GM21825 (cell line): ENCODE results near the gene NCS1.

ENCODE experiments used
- ATAC-seq: cut with Tn5 transposase; IDR thresholded peaks from one replicate; pipeline ENCODE4 v1.9.1; 2021; ENCODE audit warnings: mild to moderate bottlenecking, moderate library complexity; ENCODE audit not compliant: unreplicated experiment

Gene NCS1

DNA sequence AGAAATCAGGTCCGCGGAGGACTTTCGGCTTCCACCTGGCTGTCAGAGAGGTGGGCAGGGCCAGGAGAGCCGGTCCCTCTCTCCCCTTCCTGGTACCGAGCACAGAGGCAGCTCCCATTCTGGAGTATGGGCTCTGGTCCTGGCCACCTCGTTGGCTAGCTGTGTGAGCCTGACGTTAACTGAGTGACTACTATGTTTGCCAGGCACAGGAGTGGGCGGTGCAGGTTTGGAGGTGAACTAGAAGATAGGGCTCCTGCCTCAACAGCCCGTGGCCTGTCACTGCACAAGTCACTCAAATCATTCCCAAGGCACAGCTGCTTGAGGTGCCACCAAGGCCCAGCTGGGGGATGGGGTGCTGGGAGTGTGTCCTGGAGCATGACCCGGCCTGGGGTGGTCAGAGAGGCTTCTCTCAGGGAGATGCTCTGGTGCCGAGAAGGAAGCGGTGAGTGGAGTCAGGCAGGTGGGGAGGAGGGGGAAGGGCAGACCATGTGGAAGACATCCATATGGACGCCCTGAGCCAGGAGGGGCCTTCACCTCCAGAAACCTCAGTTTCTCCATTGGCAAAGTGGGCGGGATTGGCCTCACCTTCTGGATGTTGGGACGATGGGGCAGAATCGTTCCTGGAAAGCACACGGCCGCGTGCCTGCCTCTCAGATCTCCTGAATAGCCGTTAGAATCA lies 39.5 kb downstream of the NCS1 start:
- ATAC-seq = no peak

DNA sequence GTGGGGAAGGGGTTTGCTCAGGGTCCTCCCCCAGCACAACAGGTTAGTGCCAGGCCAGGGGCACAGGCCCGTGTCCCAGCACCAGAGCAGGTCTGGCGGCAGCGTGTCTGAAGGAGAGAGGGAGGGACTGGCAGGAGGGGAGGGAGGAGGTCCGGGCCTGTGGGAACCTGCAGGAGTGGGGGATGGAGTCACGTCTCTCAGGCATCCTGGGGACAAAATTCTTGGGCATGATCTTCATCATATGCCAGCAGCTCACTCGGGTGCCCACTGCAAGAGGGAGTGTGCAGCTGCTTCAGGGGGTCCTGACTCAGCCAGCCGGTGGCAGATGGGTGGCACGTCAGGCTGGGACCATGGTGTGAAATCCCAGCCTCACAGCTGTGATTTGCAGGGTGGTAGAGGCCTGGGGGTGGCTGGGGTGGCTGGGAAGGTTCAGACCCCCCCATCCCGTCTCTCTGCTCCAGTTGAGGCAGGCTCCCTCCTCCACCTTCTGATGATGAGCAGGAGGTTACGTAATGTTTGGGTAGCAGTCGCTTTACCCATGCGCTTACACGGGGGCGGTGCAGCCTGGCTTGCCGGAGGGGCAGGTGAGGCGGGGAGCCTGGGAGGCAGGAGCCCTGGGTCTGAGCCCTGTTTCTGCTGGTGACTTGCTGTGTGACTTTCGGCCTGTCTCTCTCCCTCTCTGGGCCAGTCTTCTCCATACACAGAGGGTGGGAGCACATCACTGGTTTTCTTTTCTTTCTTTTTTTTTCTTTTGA lies 40.5 kb downstream of the NCS1 start:
- ATAC-seq = no peak

DNA sequence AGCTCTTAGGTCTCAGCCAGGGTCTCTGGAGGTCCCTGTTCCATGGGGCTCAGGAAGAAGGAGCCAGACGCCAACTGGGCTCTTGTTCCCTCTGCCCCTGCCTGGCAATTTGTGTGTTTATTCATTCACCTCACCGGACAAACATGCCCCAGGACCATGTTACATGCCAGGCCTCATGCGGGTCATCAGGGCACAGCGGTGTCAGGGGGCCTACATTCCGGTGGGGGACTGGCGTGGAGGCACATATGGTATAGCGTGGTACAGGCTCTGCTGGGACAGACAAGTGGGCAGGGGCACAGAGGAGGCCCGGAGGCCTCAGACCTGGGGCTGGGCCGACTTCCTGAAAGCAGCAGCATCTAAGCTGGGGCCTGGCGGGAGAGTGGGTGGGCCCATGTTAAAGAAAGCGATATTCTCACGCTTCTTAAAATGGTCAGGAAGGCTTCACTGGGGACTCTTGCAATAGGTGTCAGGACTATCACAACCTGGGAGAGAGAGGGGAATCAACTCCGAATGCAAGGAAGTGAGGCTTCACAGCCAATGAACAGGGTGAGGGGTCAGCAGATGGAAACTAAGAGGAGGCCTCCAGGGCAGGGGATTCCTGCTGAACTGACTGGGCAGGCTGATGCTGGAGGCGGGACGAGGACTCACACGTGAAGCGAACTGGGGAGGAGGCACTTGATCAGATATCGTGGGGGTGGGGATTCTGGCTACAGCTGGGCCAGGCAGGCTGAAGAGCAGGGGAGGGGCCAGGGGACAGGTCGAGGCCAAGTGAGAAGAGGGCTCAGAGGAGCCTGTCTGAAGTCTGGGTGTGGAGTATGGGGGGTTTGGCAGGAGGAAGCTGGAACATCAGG lies 41.9 kb downstream of the NCS1 start:
- no peak for ATAC-seq

DNA sequence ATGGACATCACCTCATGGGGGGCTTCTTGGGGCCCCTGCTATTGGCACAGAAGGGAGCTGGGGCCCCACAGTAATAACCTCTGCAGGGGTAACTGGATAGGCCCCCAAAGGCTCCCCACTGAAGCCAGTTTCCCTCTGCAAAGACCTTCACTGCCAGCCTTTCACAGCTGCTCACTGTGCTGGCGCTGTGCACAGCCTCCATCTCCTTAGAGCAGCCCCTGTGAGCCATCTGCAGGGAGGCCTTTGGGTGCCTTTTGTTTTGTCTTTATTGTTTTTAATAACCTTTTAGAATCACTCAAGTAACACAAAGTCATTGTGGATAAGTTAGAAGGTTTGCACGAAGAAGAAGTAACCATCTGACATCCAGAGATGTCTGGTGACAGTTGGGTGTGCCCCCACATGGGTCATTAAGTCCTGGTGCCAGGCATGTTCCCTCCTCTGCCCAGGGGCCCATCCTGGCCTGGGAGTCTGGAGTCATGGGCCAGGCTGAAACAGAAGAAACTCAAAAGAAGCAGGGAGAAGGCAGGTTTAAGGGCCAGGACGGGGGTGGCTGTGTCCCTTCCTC lies 42.7 kb downstream of the NCS1 start:
- no peak for ATAC-seq

DNA sequence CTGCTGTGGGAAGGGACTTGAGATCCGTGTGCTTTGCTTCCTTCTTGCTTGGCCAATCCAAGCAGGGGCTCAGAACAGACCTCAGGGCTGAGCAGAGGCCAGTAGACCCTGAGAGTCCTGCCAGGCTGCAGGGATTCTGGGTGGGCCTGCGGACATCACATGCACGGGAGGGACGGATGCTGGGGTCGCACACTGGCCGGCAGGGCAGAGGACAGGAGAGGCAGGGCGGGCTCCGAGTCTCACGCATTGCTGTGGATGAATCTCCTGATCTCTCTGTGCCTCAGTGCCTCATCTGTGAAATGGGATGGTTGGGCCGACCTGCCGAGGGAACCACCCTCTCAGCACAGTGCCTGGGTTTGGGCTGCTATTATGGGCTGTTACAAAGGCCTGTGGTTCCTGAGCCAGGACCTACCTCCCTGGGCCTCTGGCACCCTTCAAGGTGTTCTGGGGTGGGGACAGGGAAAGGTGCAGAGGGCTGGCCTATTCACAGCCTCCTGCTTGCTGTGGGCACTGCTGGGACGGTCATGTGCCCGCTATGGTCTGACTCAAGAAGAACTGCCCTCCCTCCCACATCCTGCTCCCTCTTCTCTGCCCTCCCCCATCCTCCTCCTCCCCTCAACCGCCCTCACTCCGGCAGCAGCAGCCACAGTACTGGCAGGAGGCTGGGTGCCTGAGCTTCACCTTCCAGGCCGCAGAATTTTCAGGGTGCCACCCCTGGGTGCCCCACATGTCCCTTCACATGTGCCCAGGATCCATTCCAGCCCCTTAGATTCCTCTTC lies 43.3 kb downstream of the NCS1 start:
- ATAC-seq = no peak

DNA sequence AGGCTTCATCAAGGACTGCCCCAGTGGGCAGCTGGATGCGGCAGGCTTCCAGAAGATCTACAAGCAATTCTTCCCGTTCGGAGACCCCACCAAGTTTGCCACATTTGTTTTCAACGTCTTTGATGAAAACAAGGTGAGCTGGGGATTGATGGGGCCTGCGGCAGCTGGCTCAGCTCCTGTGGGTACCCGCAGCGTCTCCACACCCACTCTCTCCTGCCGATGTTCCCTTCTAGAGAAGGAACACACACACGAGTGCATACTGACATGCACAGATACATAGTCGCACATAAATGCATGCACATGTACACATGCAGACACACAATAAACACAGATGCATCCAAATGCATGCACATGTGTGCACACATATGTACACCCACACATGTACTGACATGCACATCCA lies 45.6 kb downstream of the NCS1 start:
- ATAC-seq = no peak

DNA sequence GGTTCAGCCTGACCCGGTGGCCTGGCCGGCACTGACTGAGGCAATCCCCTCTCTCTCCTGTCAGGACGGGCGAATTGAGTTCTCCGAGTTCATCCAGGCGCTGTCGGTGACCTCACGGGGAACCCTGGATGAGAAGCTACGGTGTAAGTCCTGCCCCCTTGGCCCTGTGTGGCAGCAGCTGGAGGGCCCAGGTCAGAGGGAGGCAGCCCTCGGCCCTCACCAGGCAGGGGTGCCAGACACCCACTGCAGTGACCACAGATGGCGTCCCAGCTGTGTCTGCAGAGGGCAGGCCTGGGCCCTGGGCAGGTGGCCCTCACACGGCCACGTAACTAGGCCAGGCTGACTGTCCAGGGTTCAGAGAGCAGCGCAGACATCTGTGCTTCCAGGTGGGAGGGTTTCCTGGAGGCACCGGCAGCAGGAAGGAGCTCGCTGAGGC lies 47.5 kb downstream of the NCS1 start:
- ATAC-seq = no peak

DNA sequence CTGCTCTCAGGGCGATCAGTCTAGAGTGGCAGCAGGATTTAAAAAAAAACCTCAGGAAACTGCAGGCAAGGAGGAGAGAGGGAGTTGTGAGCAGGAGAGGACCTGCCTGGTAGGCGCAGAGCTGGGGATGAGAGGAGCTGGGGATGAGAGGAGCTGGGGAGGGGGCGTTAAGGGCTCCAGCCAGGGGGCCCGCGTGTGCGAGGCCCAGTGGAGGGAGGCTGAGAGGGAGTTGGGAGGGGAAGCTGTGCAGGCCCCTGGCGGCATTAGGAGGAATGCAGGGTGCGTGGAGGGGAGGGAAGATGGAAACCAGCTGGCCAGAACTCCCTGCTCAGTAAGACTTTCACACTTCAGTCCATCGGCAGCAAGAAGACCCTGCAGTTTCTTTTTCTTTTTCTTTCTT lies 48.1 kb downstream of the NCS1 start:
- no peak for ATAC-seq

DNA sequence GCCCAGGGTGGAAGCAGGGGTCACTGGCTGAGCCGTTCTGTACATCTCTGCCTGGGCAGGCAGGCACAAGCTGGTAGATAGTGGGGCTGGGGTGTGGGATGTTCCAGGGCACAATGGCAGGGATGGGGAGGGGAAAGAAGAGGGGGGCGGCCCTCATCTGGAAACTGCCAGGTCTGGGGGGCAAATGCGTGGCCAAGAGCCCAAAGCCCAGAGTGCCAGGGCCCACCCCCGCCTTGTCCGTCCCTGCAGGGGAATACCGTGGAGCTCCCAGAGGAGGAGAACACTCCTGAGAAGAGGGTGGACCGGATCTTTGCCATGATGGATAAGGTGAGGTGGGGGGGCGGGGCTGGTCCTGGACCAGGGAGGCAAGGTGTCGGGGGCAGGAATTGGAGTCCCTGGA lies 50.6 kb downstream of the NCS1 start:
- no peak for ATAC-seq

DNA sequence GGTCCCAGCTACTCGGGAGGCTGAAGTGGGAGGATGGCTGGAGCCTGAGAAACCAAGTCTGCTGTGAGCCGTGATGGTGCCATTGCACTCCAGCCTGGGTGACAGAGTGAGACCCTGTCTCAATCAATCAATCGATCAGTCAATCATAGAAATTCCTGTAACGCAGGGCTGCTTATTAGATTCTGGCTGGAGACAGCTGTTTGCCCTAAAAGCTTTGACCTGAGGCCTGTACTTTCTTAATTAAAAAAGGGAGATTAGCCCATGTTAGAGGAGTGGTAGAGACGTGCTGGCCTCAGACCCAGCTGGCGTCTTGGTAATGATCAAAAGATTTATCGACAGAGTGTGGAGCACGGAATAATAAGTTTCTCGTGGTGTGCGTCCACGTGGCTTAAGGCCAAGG lies 52.9 kb downstream of the NCS1 start:
- no peak for ATAC-seq

DNA sequence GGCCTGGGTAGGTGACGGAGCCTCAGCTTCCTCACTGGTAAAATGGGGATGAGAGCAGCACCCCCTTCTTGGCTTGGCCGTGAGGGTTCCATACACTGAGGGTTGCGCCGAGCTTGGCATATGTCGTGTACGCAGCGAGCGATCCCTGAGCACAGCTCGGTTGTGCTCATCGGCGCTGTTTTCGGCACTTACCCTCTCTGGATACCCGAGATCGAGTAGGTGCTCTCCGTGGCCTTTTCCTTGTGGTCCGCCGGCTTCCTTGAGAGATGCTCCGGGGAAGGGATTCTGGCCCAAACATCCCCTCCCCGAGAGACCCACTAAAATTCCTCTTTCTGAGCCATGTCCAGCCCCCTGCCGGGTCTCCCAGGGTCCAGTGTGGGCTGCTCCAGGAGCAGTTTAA lies 53.4 kb downstream of the NCS1 start:
- no peak for ATAC-seq

DNA sequence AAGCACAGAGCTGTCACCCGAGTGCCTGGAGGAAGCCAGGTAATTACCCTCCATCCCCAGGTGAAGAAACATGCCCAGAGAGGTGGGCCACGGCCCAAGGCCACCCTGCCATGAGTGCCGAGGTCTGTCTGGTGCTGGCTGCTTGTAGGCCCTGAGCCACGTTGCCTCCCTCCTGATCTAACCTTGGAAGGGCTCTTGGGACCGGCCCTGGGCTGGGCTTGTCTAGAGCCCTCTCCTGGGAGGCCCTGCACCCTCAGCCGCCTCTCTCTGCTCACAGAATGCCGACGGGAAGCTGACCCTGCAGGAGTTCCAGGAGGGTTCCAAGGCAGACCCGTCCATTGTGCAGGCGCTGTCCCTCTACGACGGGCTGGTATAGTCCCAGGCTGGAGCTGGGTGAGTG lies 53.9 kb downstream of the NCS1 start:
- no peak for ATAC-seq

DNA sequence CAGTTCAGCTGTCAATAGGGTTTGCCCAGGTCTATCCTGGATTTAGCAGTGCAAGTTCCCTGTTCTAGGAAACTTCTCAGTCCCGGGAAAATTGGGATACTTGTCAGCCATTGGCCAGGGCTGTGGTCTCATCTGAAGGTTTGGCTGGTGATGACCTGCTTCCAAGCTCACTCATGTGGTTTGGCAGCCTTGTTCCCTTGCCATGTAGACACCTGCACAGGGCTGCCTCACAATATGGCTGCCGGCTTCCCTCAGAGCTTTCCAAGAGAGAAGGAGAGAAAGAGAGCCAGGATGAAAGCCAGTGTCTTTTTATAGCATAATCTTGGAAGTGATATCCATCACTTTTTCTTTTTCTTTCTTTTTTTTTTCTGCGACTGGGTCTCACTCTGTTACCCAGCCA lies 55.6 kb downstream of the NCS1 start:
- no peak for ATAC-seq

DNA sequence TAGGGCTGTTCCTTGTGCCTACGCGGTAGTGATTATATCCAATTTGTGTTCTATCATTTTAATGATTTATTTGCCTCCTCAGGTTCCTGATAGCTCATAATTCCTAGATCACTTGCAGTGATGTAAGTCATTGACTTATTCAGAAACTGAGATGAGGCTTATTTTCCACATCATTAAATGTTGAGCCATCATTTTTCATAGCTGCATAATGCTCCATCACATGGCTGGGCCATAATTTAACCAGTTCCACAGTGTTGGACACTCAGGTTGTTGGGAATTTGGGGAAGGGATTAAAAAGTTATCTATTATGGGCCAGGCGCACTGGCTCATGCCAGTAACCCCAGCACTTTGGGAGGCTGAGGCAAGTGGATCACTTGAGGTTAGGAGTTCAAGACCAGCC lies 57.6 kb downstream of the NCS1 start:
- no peak for ATAC-seq

DNA sequence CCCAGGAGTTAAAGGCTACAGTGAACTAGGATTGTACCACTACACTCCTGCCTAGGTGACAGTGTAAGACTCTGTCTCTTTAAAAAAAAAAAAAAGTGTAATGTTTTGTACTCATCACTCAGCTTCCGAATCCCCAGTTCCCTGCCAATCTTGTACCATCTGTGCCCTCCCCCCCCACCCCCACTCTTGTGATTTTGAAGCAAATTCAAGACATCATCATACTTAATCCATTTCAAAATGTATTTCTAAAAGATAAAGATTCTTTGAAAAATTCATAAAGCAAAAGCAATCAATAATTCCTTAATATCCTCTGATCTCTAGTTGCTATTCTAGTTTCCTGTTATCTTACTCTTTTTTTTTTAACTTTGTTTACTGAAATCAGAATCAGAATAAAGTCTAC lies 58.4 kb downstream of the NCS1 start:
- ATAC-seq = no peak

DNA sequence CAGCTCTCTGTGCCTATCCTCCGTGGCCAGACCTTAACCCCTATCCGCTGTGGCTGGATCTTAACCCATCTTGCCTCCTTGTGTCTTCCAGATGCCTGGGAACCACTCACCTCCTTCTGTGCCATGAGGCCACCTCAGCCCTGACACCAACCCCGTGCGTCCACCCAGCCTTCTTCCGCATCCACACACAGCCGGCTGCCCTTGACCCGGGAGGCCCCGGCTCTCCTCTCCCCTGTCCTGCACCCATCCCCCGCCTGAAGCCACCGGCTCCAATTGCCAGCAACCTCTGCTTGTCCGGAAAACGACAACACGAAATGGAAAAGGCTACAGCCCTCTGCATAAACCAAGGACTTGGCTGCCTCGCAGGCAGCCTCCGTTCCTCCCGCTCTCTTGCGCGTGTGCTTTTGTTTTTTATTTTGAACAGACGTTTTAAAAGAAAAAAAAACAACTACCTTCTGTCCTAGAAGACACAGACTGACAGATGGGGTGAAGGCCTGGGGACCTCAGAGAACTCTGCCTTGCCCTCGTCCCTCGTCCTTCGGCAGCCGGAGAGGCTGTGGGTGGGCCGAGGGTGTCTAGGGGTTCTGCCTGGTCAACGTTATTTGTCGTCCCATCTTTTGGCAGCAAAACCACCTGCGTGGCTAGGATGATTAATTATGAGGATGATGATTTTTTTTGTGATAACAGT lies 60.8 kb downstream of the NCS1 start:
- no peak for ATAC-seq

DNA sequence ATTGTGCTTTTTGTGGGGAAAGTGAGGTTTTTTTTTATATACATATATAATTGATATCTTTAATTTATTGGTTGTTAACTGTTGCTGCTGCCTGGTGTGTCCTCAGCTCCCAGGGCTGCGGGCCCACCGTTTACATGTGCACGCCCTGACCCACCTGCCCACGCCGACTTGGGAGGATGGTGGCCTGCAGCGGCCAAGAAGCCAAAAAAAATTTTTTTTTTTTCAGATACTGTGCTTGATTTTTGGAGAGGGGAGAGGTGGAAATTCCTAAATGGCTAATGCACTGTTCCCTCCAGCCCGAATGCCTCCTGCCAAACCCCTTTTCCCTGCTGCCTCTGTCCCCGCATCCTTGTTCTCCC lies 61.4 kb downstream of the NCS1 start:
- ATAC-seq = no peak

DNA sequence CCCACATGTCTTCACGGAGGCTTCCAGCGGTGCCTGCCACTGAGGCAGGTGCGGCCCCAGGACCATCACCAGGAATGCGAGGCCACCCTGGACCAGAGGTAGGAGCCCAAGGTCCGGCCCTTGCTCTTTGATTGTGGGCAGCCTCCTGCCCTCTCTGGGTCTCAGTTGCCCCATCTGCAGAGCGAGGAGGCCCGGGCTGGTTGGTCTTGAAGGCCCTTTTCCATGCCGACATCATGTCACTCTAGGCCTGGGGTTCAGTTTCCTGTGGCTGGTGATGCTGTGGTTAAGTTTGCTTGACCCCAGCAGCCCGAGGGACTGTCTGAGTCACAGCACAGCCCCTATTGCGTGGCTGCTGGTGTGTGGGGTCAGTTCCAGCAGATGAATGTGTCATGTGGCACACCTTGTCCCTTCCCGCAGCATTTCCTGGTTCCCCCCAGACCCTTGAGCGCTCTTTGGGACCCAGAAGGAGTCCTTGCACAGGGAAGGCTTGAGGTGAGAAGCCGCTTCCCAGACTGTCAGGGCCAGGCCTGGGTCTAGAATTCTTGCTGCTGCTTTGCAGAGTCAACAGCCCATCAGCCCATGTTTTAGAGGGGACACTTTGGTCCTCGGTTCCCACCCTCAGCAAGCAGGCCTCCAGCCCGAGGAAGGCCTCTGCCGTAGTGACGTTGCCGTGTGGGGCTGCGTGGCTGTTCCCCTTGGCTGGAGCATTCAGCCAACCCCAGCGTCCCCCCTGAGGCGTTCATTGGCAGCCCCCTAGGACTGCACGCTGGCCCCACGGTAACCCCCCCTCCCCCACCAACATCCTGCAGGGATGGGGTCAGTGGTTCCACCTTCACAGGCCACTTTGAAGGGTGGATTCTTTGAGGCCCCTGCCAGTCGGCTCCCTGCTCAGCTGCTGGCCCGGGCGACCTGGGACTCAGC lies 62.4 kb downstream of the NCS1 start:
- no peak for ATAC-seq
